Measurements from ENCODE around the gene RIPOR2. TPM values are rescaled to one million over a fixed set of nuclear protein-coding genes. Genes with fewer than 3 reads are reported as not detected.
"Not testable (repeated sequence)": the region's sequence is repeated elsewhere in the genome, so short reads cannot be mapped to it uniquely, and the experiment has no call there.

The RIPOR2 gene
- total RNA-seq, 4 donors from 2014 or later: 8.8 to 27.0 (median 19.0) TPM

DNA sequence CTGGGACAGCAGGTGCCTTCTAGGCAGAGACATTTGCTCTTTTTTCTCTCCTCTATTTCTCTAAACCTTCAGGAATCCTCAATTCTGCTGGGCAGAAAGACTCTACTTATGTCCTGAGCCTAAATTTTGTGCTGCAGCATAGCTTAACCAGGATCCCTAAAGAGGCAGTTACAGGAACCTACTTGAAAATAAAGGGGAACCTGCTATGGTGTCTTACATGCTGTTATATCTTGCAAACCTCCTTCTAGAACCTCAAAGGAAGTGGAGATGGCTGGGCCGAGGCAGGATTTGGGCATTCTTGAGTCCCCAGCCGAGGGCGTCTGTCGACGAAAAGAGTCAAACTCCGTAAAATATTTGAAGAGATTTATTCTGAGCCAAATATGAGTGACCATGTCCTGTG, 178.1 kb downstream of the RIPOR2 start:
- Histone ChIP-seq H3K4me1 (no peaks in the 10 kb centered on the region), H3K27me3 (no peaks in the 10 kb centered on the region), H3K36me3 (no peaks in the 10 kb centered on the region), H3K4me3 (no peak overlapping the region), H3K27ac (no peak overlapping the region), H3K9me3 (no peaks in the 10 kb centered on the region)
- TF ChIP-seq EP300 (IDR thresholded peaks at IDR 0.05) (no peak), POLR2A (IDR thresholded peaks at IDR 0.05) (no peak)
- no peak for DNase-seq (ENCODE audit: low spot score in 2 of 2)
- WGBS, 2 donors: 80 to 91% methylated on average over 6 of the region's 6 CpGs

DNA sequence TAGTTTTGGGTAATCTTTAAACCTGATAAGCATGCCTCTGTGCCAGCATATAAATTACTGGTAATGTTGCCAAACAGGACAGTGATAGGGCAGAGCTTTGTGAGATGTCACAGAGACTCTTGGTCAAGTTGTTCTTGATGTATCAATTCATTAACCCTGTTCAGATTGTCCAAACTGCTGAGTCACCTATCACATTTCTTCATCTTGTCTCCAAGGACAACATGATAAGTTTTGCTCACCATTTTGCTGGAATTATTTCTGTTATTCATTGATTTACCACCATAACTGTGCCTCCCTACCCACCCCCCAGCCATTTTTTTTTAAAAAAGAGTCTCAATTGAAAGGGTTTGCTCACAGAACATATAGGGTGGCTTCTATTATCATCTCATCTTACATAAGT, 180.5 kb downstream of the RIPOR2 start:
- TF ChIP-seq EP300 (IDR thresholded peaks at IDR 0.05) (no peak), POLR2A (IDR thresholded peaks at IDR 0.05) (no peak)
- TF ChIP-seq, protein P1, sequence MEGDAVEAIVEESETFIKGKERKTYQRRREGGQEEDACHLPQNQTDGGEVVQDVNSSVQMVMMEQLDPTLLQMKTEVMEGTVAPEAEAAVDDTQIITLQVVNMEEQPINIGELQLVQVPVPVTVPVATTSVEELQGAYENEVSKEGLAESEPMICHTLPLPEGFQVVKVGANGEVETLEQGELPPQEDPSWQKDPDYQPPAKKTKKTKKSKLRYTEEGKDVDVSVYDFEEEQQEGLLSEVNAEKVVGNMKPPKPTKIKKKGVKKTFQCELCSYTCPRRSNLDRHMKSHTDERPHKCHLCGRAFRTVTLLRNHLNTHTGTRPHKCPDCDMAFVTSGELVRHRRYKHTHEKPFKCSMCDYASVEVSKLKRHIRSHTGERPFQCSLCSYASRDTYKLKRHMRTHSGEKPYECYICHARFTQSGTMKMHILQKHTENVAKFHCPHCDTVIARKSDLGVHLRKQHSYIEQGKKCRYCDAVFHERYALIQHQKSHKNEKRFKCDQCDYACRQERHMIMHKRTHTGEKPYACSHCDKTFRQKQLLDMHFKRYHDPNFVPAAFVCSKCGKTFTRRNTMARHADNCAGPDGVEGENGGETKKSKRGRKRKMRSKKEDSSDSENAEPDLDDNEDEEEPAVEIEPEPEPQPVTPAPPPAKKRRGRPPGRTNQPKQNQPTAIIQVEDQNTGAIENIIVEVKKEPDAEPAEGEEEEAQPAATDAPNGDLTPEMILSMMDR (IDR thresholded peaks at IDR 0.05): no peak
- no peak overlapping the region for H3K4me3 ChIP-seq
- no peaks in the 10 kb centered on the region for H3K27me3 ChIP-seq
- no peak for DNase-seq (ENCODE audit: low spot score in 2 of 2)
- H3K9me3 ChIP-seq: no peaks in the 10 kb centered on the region
- H3K4me1 ChIP-seq: no peaks in the 10 kb centered on the region
- H3K27ac ChIP-seq: no peak overlapping the region
- H3K36me3 ChIP-seq: no peaks in the 10 kb centered on the region

DNA sequence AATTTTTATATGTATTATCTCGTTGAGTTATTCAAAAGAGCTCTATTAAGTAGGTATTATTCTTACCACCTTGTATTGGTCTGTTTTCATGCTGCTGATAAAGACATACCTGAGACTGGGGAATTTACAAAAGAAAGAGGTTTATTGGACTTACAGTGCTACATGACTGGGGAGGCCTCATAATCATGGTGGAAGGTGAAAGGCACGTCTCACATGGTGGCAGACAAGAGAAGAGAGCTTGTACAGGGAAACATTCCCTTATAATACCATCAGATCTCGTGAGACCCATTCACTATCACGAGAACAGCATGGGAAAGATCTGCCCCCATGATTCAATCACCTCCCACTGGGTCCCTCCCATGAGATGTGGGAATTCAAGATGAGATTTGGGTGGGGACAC, 181.4 kb downstream of the RIPOR2 start:
- not testable (repeated sequence) for H3K36me3 ChIP-seq; H3K27me3 ChIP-seq; H3K4me3 ChIP-seq; H3K27ac ChIP-seq; DNase-seq (ENCODE audit: low spot score in 2 of 2); H3K4me1 ChIP-seq; H3K9me3 ChIP-seq
- 79 to 82% methylated on average over 4 of the region's 4 CpGs for WGBS, 2 donors

Other genes with a start within 250 kb of the RIPOR2 start
- gene C6orf62, start 216.8 kb downstream of the RIPOR2 start, total RNA-seq: 100 to 1,000 TPM in 1 of 4 donors, 10 to 100 TPM in 3; 55.9 to 122 (median 77.9) TPM
- gene GMNN, start 161.0 kb downstream of the RIPOR2 start, total RNA-seq: 10 to 100 TPM in 3 of 4 donors, 1 to 10 TPM in 1; 5.5 to 20.7 (median 13.9) TPM
- not detected for gene ARMH2, start 137.0 kb downstream of the RIPOR2 start, total RNA-seq

Measured in tibial nerve (tissue), 4 donors.